Measurements from ENCODE around the gene MYOD1.

The MYOD1 gene

DNA sequence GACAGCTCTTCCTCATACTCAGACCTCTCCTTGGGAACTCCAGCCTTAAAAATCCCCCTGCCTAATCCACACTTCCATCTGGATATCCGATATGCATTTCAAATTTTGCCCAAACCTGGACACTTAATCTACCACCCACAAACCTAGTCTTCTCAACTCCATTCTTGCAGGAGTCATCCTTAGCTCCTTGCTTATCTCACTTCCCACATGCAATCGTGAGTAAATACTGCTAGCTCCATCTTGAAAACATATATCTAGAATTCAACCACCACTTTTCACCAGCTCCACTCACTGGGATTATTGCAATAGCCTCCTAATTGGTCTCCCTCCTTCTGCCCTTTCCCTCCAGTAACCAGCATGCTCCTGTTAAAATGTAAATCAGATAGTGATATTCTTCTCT, 2.6 kb upstream of the MYOD1 start:
- H3K4me3 ChIP-seq (ENCODE audit: control insufficient read depth in 1 of 7, extremely low read depth in 1 of 7, insufficient read depth in 4 of 7, low read depth in 2 of 7, low read length in 6 of 7) = no peak overlapping the region
- CTCF ChIA-PET = no interaction called here
- peaks cover 0 to 18% (median 7%) of the 10 kb centered on the region in 4 experiments for H3K4me1 ChIP-seq (ENCODE audit: control extremely low read depth in 1 of 4, control insufficient read depth in 4 of 4, insufficient read depth in 4 of 4, low read length in 3 of 4)
- no peak for DNase-seq
- WGBS (ENCODE audit: insufficient coverage) = 75% methylated on average over 2 of the region's 2 CpGs
- H3K27ac ChIP-seq (ENCODE audit: insufficient read depth in 1 of 2, low read depth in 1 of 2, low read length in 2 of 2, poor library complexity in 1 of 2, severe bottlenecking in 2 of 2) = no peak overlapping the region
- POLR2A ChIA-PET = no interaction called here
- H3K9me3 ChIP-seq (ENCODE audit: control extremely low read depth in 1 of 5, control insufficient read depth in 4 of 5, insufficient read depth in 2 of 5, low read depth in 1 of 5, low read length in 4 of 5) = no peaks in the 10 kb centered on the region
- no peaks in the 10 kb centered on the region for H3K36me3 ChIP-seq (ENCODE audit: control insufficient read depth in 4 of 4, insufficient read depth in 4 of 4, low read length in 3 of 4)
- H3K27me3 ChIP-seq (replicated peaks in 2 of 5; ENCODE audit: control insufficient read depth in 4 of 5, insufficient read depth in 5 of 5, low read length in 4 of 5) = peaks cover under 1 to 100% (median 43%) of the 10 kb centered on the region in 5 experiments

- H3K9me3 ChIP-seq (ENCODE audit: control extremely low read depth in 1 of 5, control insufficient read depth in 4 of 5, insufficient read depth in 2 of 5, low read depth in 1 of 5, low read length in 4 of 5) = no peaks in the 10 kb centered on the region
- WGBS (ENCODE audit: insufficient coverage) = 51% methylated on average over 7 of the region's 7 CpGs
- peaks cover 12 to 100% (median 51%) of the 10 kb centered on the region in 5 experiments for H3K27me3 ChIP-seq (replicated peaks in 2 of 5; ENCODE audit: control insufficient read depth in 4 of 5, insufficient read depth in 5 of 5, low read length in 4 of 5)
- CTCF ChIA-PET = interaction anchor here (1.0 to 1.5 kb wide), 2 partner anchors 12 to 261 kb away, joined by 3 to 4 read pairs; no protein-coding TSS in a partner anchor
- no peak overlapping the region for H3K27ac ChIP-seq (ENCODE audit: insufficient read depth in 1 of 2, low read depth in 1 of 2, low read length in 2 of 2, poor library complexity in 1 of 2, severe bottlenecking in 2 of 2)
- peaks cover 0 to 18% (median 7%) of the 10 kb centered on the region in 4 experiments for H3K4me1 ChIP-seq (ENCODE audit: control extremely low read depth in 1 of 4, control insufficient read depth in 4 of 4, insufficient read depth in 4 of 4, low read length in 3 of 4)
- no peaks in the 10 kb centered on the region for H3K36me3 ChIP-seq (ENCODE audit: control insufficient read depth in 4 of 4, insufficient read depth in 4 of 4, low read length in 3 of 4)
- no peak for DNase-seq
- no peak overlapping the region for H3K4me3 ChIP-seq (ENCODE audit: control insufficient read depth in 1 of 7, extremely low read depth in 1 of 7, insufficient read depth in 4 of 7, low read depth in 2 of 7, low read length in 6 of 7)
- POLR2A ChIA-PET = no interaction called here
Measured at GRCh38 chr11:17718015-17718414, 1.4 kb upstream of the MYOD1 start.

- no peak overlapping the region for H3K4me3 ChIP-seq (ENCODE audit: control insufficient read depth in 1 of 7, extremely low read depth in 1 of 7, insufficient read depth in 4 of 7, low read depth in 2 of 7, low read length in 6 of 7)
- peaks cover 0 to 18% (median 7%) of the 10 kb centered on the region in 4 experiments for H3K4me1 ChIP-seq (ENCODE audit: control extremely low read depth in 1 of 4, control insufficient read depth in 4 of 4, insufficient read depth in 4 of 4, low read length in 3 of 4)
- no peak overlapping the region for H3K27ac ChIP-seq (ENCODE audit: insufficient read depth in 1 of 2, low read depth in 1 of 2, low read length in 2 of 2, poor library complexity in 1 of 2, severe bottlenecking in 2 of 2)
- peaks cover 12 to 100% (median 52%) of the 10 kb centered on the region in 5 experiments for H3K27me3 ChIP-seq (replicated peaks in 2 of 5; ENCODE audit: control insufficient read depth in 4 of 5, insufficient read depth in 5 of 5, low read length in 4 of 5)
- ChIA-PET POLR2A (no interaction called here), CTCF (interaction anchor here (1.0 to 1.5 kb wide), 2 partner anchors 11 to 261 kb away, joined by 3 to 4 read pairs; no protein-coding TSS in a partner anchor)
- no peaks in the 10 kb centered on the region for H3K9me3 ChIP-seq (ENCODE audit: control extremely low read depth in 1 of 5, control insufficient read depth in 4 of 5, insufficient read depth in 2 of 5, low read depth in 1 of 5, low read length in 4 of 5)
- 15% methylated on average over 15 of the region's 16 CpGs for WGBS (ENCODE audit: insufficient coverage)
- DNase-seq = no peak
- no peaks in the 10 kb centered on the region for H3K36me3 ChIP-seq (ENCODE audit: control insufficient read depth in 4 of 4, insufficient read depth in 4 of 4, low read length in 3 of 4)
Measured at GRCh38 chr11:17718510-17718962, 835 bp upstream of the MYOD1 start.

- CTCF ChIA-PET = interaction anchor here (1.0 to 1.6 kb wide), 2 partner anchors 11 to 14 kb away, joined by 3 to 5 read pairs; partner anchors contain the start of gene KCNC1
- Histone ChIP-seq H3K9me3 (ENCODE audit: control extremely low read depth in 1 of 5, control insufficient read depth in 4 of 5, insufficient read depth in 2 of 5, low read depth in 1 of 5, low read length in 4 of 5) (no peaks in the 10 kb centered on the region), H3K27me3 (replicated peaks in 2 of 5; ENCODE audit: control insufficient read depth in 4 of 5, insufficient read depth in 5 of 5, low read length in 4 of 5) (peaks cover 12 to 99% (median 49%) of the 10 kb centered on the region in 5 experiments), H3K27ac (ENCODE audit: insufficient read depth in 1 of 2, low read depth in 1 of 2, low read length in 2 of 2, poor library complexity in 1 of 2, severe bottlenecking in 2 of 2) (no peak overlapping the region), H3K4me3 (ENCODE audit: control insufficient read depth in 1 of 7, extremely low read depth in 1 of 7, insufficient read depth in 4 of 7, low read depth in 2 of 7, low read length in 6 of 7) (peak overlapping the region in 1 of 7 experiments; percentile 19), H3K36me3 (ENCODE audit: control insufficient read depth in 4 of 4, insufficient read depth in 4 of 4, low read length in 3 of 4) (no peaks in the 10 kb centered on the region), H3K4me1 (ENCODE audit: control extremely low read depth in 1 of 4, control insufficient read depth in 4 of 4, insufficient read depth in 4 of 4, low read length in 3 of 4) (peaks cover 0 to 18% (median 7%) of the 10 kb centered on the region in 4 experiments)
- peak in 2 of 3 donors; percentile 48 to 54 for DNase-seq
- POLR2A ChIA-PET = no interaction called here
- WGBS (ENCODE audit: insufficient coverage) = 5% methylated on average over 77 of the region's 85 CpGs
Measured at GRCh38 chr11:17719938-17720795, 796 bp downstream of the MYOD1 start.

- H3K9me3 ChIP-seq (ENCODE audit: control extremely low read depth in 1 of 5, control insufficient read depth in 4 of 5, insufficient read depth in 2 of 5, low read depth in 1 of 5, low read length in 4 of 5) = no peaks in the 10 kb centered on the region
- ChIA-PET POLR2A (no interaction called here), CTCF (interaction anchor here (1.0 to 1.6 kb wide), 2 partner anchors 11 to 13 kb away, joined by 3 to 5 read pairs; partner anchors contain the start of gene KCNC1)
- H3K36me3 ChIP-seq (ENCODE audit: control insufficient read depth in 4 of 4, insufficient read depth in 4 of 4, low read length in 3 of 4) = no peaks in the 10 kb centered on the region
- WGBS (ENCODE audit: insufficient coverage) = 4% methylated on average over 22 of the region's 24 CpGs
- H3K4me1 ChIP-seq (ENCODE audit: control extremely low read depth in 1 of 4, control insufficient read depth in 4 of 4, insufficient read depth in 4 of 4, low read length in 3 of 4) = peaks cover 0 to 18% (median 7%) of the 10 kb centered on the region in 4 experiments
- peaks cover 17 to 99% (median 51%) of the 10 kb centered on the region in 5 experiments for H3K27me3 ChIP-seq (replicated peaks in 2 of 5; ENCODE audit: control insufficient read depth in 4 of 5, insufficient read depth in 5 of 5, low read length in 4 of 5)
- DNase-seq = no peak
- H3K4me3 ChIP-seq (ENCODE audit: control insufficient read depth in 1 of 7, extremely low read depth in 1 of 7, insufficient read depth in 4 of 7, low read depth in 2 of 7, low read length in 6 of 7) = no peak overlapping the region
- H3K27ac ChIP-seq (ENCODE audit: insufficient read depth in 1 of 2, low read depth in 1 of 2, low read length in 2 of 2, poor library complexity in 1 of 2, severe bottlenecking in 2 of 2) = no peak overlapping the region
Measured at GRCh38 chr11:17720796-17721171, 1.4 kb downstream of the MYOD1 start.

GRCh38 chr11:17721242-17721999, 2.0 kb downstream of the MYOD1 start:
- no peak overlapping the region for H3K4me3 ChIP-seq (ENCODE audit: control insufficient read depth in 1 of 7, extremely low read depth in 1 of 7, insufficient read depth in 4 of 7, low read depth in 2 of 7, low read length in 6 of 7)
- 10% methylated on average over 46 of the region's 56 CpGs for WGBS (ENCODE audit: insufficient coverage)
- no peaks in the 10 kb centered on the region for H3K36me3 ChIP-seq (ENCODE audit: control insufficient read depth in 4 of 4, insufficient read depth in 4 of 4, low read length in 3 of 4)
- H3K27ac ChIP-seq (ENCODE audit: insufficient read depth in 1 of 2, low read depth in 1 of 2, low read length in 2 of 2, poor library complexity in 1 of 2, severe bottlenecking in 2 of 2) = no peak overlapping the region
- CTCF ChIA-PET = interaction anchor here (1.6 to 2.4 kb wide), 4 partner anchors 10 to 257 kb away, joined by 5 to 9 read pairs (median 6); partner anchors contain the start of gene KCNC1
- H3K9me3 ChIP-seq (ENCODE audit: control extremely low read depth in 1 of 5, control insufficient read depth in 4 of 5, insufficient read depth in 2 of 5, low read depth in 1 of 5, low read length in 4 of 5) = no peaks in the 10 kb centered on the region
- peaks cover 19 to 97% (median 47%) of the 10 kb centered on the region in 5 experiments for H3K27me3 ChIP-seq (replicated peaks in 2 of 5; ENCODE audit: control insufficient read depth in 4 of 5, insufficient read depth in 5 of 5, low read length in 4 of 5)
- no peak for DNase-seq
- POLR2A ChIA-PET = no interaction called here
- H3K4me1 ChIP-seq (ENCODE audit: control extremely low read depth in 1 of 4, control insufficient read depth in 4 of 4, insufficient read depth in 4 of 4, low read length in 3 of 4) = peaks cover 0 to 18% (median 7%) of the 10 kb centered on the region in 4 experiments

Data from common myeloid progenitor, CD34-positive (primary cell).